ENCODE data around the gene ZNF132.

Gene ZNF132

GRCh38 chr19:58398545-58398944, 41.4 kb downstream of the ZNF132 start:
- H3K4me3 ChIP-seq (ENCODE audit: low read length), result no peak overlapping the region
- no peak for TF ChIP-seq CTCF (IDR thresholded peaks at IDR 0.05; ENCODE audit: insufficient read depth, low read depth, low read length, missing control alignments)
- DNase-seq (ENCODE audit: low read depth), result no peak

- TF ChIP-seq CTCF (IDR thresholded peaks at IDR 0.05; ENCODE audit: insufficient read depth, low read depth, low read length, missing control alignments), result no peak
- DNase-seq (ENCODE audit: low read depth), result no peak
- H3K4me3 ChIP-seq (ENCODE audit: low read length), result no peak overlapping the region
Observed at GRCh38 chr19:58398087-58398486, 41.9 kb downstream of the ZNF132 start.

- no peak for DNase-seq (ENCODE audit: low read depth)
- no peak overlapping the region for H3K4me3 ChIP-seq (ENCODE audit: low read length)
- no peak for TF ChIP-seq CTCF (IDR thresholded peaks at IDR 0.05; ENCODE audit: insufficient read depth, low read depth, low read length, missing control alignments)
Observed at GRCh38 chr19:58397533-58398037, 42.4 kb downstream of the ZNF132 start.

- no peak for TF ChIP-seq CTCF (IDR thresholded peaks at IDR 0.05; ENCODE audit: insufficient read depth, low read depth, low read length, missing control alignments)
- no peak for DNase-seq (ENCODE audit: low read depth)
- peak overlapping the region; percentile 14 for H3K4me3 ChIP-seq (ENCODE audit: low read length)
Observed at GRCh38 chr19:58396691-58397532, 43.0 kb downstream of the ZNF132 start.

GRCh38 chr19:58395979-58396627, 43.9 kb downstream of the ZNF132 start:
- peak overlapping the region; percentile 69 for H3K4me3 ChIP-seq (ENCODE audit: low read length)
- no peak for TF ChIP-seq CTCF (IDR thresholded peaks at IDR 0.05; ENCODE audit: insufficient read depth, low read depth, low read length, missing control alignments)
- DNase-seq (ENCODE audit: low read depth), result no peak

GRCh38 chr19:58395220-58395978, 44.6 kb downstream of the ZNF132 start, which contains the start of gene RNF225:
TSS of gene RNF225 (plus strand) at chr19:58395656. CDS start at chr19:58396090, 434 bp downstream.
- peak within 1 kb of the TSS; percentile 69 for H3K4me3 ChIP-seq (ENCODE audit: low read length)
- peak; percentile 94 for DNase-seq (ENCODE audit: low read depth)
- TF ChIP-seq CTCF (IDR thresholded peaks at IDR 0.05; ENCODE audit: insufficient read depth, low read depth, low read length, missing control alignments), result no peak
